C4-2B (cell line): ENCODE results near the gene OR13G1.
"Not testable (repeated sequence)": the region's sequence is repeated elsewhere in the genome, so short reads cannot be mapped to it uniquely, and the experiment has no call there.

Experiments used
- H3K27ac ChIP-seq: fragments of 450-650 bp; 2 replicates; pipeline ENCODE4 v1.5.1; 2017
- CTCF ChIP-seq: fragments of 450-650 bp; conservative IDR thresholded peaks from 2 replicates; pipeline ENCODE4 v1.5.1; 2017; ENCODE audit warnings: mild to moderate bottlenecking
- ZFX ChIP-seq: fragments of 450-650 bp; IDR thresholded peaks from 2 replicates; pipeline ENCODE4 v1.6.1; 2017

OR13G1 gene

GRCh38 chr1:247679639-247680038 lies at the start of gene OR13G1:
Gene OR13G1 (minus strand): TSS chr1:247679739. CDS start chr1:247673041, 6,698 bp downstream.
- TF ChIP-seq CTCF (no peak), ZFX (no peak)

GRCh38 chr1:247721222-247721621 lies 41.7 kb upstream of the OR13G1 start:
- H3K27ac ChIP-seq = no peak overlapping the region
- no peak for TF ChIP-seq CTCF
- TF ChIP-seq ZFX = no peak

More at GRCh38 chr1:247679639-247680038, at the start of gene OR13G1:
- no peak within 1 kb of the TSS for H3K27ac ChIP-seq

GRCh38 chr1:247716546-247716945 lies 37.0 kb upstream of the OR13G1 start, which contains the start of gene OR6F1:
Gene OR6F1 (minus strand): TSS chr1:247716646. CDS start chr1:247712755, 3,891 bp downstream.
- H3K27ac ChIP-seq = no peak within 1 kb of the TSS
- TF ChIP-seq CTCF (no peak), ZFX (no peak)

- H3K27ac ChIP-seq = no peak overlapping the region
- TF ChIP-seq ZFX (no peak), CTCF (no peak)
These were observed 34.2 kb upstream of the OR13G1 start for GRCh38 chr1:247713753-247714152.

GRCh38 chr1:247710681-247711080 lies 31.1 kb upstream of the OR13G1 start:
- H3K27ac ChIP-seq = not testable (repeated sequence)

GRCh38 chr1:247701338-247701737 lies 21.8 kb upstream of the OR13G1 start:
- TF ChIP-seq CTCF = no peak
- no peak for TF ChIP-seq ZFX
- H3K27ac ChIP-seq = no peak overlapping the region

- no peak overlapping the region for H3K27ac ChIP-seq
- TF ChIP-seq CTCF (peak; percentile 87), ZFX (no peak)
These were observed 1.9 kb upstream of the OR13G1 start for GRCh38 chr1:247681288-247681897.

- no peak for TF ChIP-seq ZFX
- TF ChIP-seq CTCF = no peak
These were observed 632 bp upstream of the OR13G1 start for GRCh38 chr1:247680171-247680570.

More at GRCh38 chr1:247680171-247680570, 632 bp upstream of the OR13G1 start:
- H3K27ac ChIP-seq = no peak overlapping the region
